Breast epithelium (tissue), 4 donors: ENCODE data around the gene MTMR1. TPM values are rescaled to one million over a fixed set of nuclear protein-coding genes. Genes with fewer than 3 reads are reported as not detected.

ENCODE experiments used
- DNase-seq, 2 donors: peaks; one replicate each; pipeline ENCODE4 v3.0.0-alpha.2; 2019; ENCODE audit warnings: low spot score in 2 of 2
- H3K27ac ChIP-seq, 2 donors: fragments of 200-600 bp; sonication (generic) in 1 of 2; one replicate each; pipeline ENCODE4 v1.5.1; 2016 to 2019; ENCODE audit warnings: mild to moderate bottlenecking in 1 of 2
- H3K27me3 ChIP-seq, 2 donors: fragments of 200-600 bp; sonication (generic) in 1 of 2; one replicate each; pipeline versions ENCODE4 v1.5.1 to v1.6.0; 2017 to 2019; ENCODE audit warnings: control low read depth in 1 of 2, mild to moderate bottlenecking in 1 of 2
- H3K36me3 ChIP-seq: fragments of 200-600 bp; one replicate; pipeline ENCODE4 v1.5.1; 2019
- H3K4me1 ChIP-seq, 2 donors: fragments of 200-600 bp; sonication (generic); one replicate each; pipeline ENCODE4 v1.5.1; 2016 to 2019; ENCODE audit warnings: control low read depth in 1 of 2
- H3K4me3 ChIP-seq, 3 donors: fragments of 200-600 bp; sonication (generic); 1 replicate in 2 of 3; 2 replicates in 1 of 3; pipeline ENCODE4 v1.5.1; 2016 to 2019; ENCODE audit warnings: mild to moderate bottlenecking in 3 of 3, moderate library complexity in 2 of 3
- H3K9me3 ChIP-seq, 2 donors: fragments of 200-600 bp; sonication (generic) in 1 of 2; one replicate each; pipeline ENCODE4 v1.5.1; 2016 to 2019; ENCODE audit warnings: control low read depth in 1 of 2
- CTCF ChIP-seq, 3 donors: fragments of 450-650 bp; IDR thresholded peaks; one replicate each; pipeline ENCODE4 v1.5.1; 2016 to 2017; ENCODE audit warnings: antibody characterized with exemption in 3 of 3, mild to moderate bottlenecking in 3 of 3, moderate library complexity in 3 of 3
- POLR2A ChIP-seq: fragments of 450-650 bp; IDR thresholded peaks from one replicate; pipeline ENCODE4 v1.6.1; 2016; ENCODE audit warnings: antibody characterized with exemption, mild to moderate bottlenecking, moderate library complexity
- POLR2AphosphoS5 ChIP-seq, 3 donors: sonication (generic); formaldehyde crosslinking; IDR thresholded peaks; one replicate each; pipeline ENCODE4 v1.6.1; 2017; ENCODE audit warnings: antibody characterized with exemption in 3 of 3
- intact Hi-C: fragments of 100-400 bp; cut with DNase I; formaldehyde crosslinking; loops from one replicate; pipeline ENCODE4 v1.15.1; 2023; ENCODE audit warnings: low total_unique reads
- total RNA-seq, 3 donors: library from RNA; depleted of rRNA; stranded (reverse); fragments of >200 nt; gene quantifications; one replicate each; pipeline ENCODE4 v1.1.0, GENCODE V29; 2016

Gene MTMR1
- total RNA-seq, 3 donors from 2014 or later = 13.6 to 35.6 (median 23.3) TPM

- peaks cover 0 to 3% of the 10 kb centered on the region in 2 donors for H3K4me1 ChIP-seq
- intact Hi-C loops = no loop called here
- peaks cover 0 to 9% of the 10 kb centered on the region in 2 donors for H3K9me3 ChIP-seq
- TF ChIP-seq POLR2AphosphoS5 (IDR thresholded peaks at IDR 0.05) (no peak), POLR2A (no peak), CTCF (IDR thresholded peaks at IDR 0.05) (no peak)
- H3K4me3 ChIP-seq = no peak overlapping the region
- no peak overlapping the region for H3K27ac ChIP-seq
- H3K36me3 ChIP-seq = no peaks in the 10 kb centered on the region
- DNase-seq = no peak
- H3K27me3 ChIP-seq = peaks cover 0 to 6% of the 10 kb centered on the region in 2 donors
Measured at GRCh38 chrX:150690126-150690525, 3.1 kb upstream of the MTMR1 start.

- Histone ChIP-seq H3K9me3 (peaks cover 0 to 9% of the 10 kb centered on the region in 2 donors), H3K36me3 (no peaks in the 10 kb centered on the region), H3K4me1 (peaks cover 0 to 6% of the 10 kb centered on the region in 2 donors), H3K27me3 (peaks cover 0 to 6% of the 10 kb centered on the region in 2 donors), H3K27ac (peak overlapping the region; percentile 90 to 99), H3K4me3 (peak overlapping the region; percentile 51 to 74 (median 58))
- no peak for DNase-seq
- TF ChIP-seq CTCF (IDR thresholded peaks at IDR 0.05) = no peak
- TF ChIP-seq POLR2A = no peak
- TF ChIP-seq POLR2AphosphoS5 (IDR thresholded peaks at IDR 0.05) = no peak
- intact Hi-C loops = no loop called here
Measured at GRCh38 chrX:150692296-150692695, 900 bp upstream of the MTMR1 start.

GRCh38 chrX:150693725-150694574, 754 bp downstream of the MTMR1 start:
- peak overlapping the region; percentile 90 to 99 for H3K27ac ChIP-seq
- peaks cover 0 to 6% of the 10 kb centered on the region in 2 donors for H3K4me1 ChIP-seq
- H3K27me3 ChIP-seq = peaks cover 0 to 6% of the 10 kb centered on the region in 2 donors
- intact Hi-C loops = no loop called here
- H3K36me3 ChIP-seq = no peaks in the 10 kb centered on the region
- peaks cover 0 to 9% of the 10 kb centered on the region in 2 donors for H3K9me3 ChIP-seq
- TF ChIP-seq CTCF (IDR thresholded peaks at IDR 0.05) (no peak), POLR2AphosphoS5 (IDR thresholded peaks at IDR 0.05) (peak in 1 of 3 donors; percentile 64)
- H3K4me3 ChIP-seq = peak overlapping the region; percentile 51 to 74 (median 58)
- DNase-seq = peak; percentile 52 to 87

GRCh38 chrX:150694738-150695410, 1.7 kb downstream of the MTMR1 start:
- no peak for DNase-seq
- no peaks in the 10 kb centered on the region for H3K36me3 ChIP-seq
- peaks cover 0 to 6% of the 10 kb centered on the region in 2 donors for H3K4me1 ChIP-seq
- peak overlapping the region; percentile 90 to 99 for H3K27ac ChIP-seq
- peak overlapping the region in 2 of 3 donors; percentile 58 to 74 for H3K4me3 ChIP-seq
- peaks cover 0 to 6% of the 10 kb centered on the region in 2 donors for H3K27me3 ChIP-seq
- TF ChIP-seq CTCF (IDR thresholded peaks at IDR 0.05) = no peak
- no peak for TF ChIP-seq POLR2A
- TF ChIP-seq POLR2AphosphoS5 (IDR thresholded peaks at IDR 0.05) = no peak
- H3K9me3 ChIP-seq = peaks cover 0 to 7% of the 10 kb centered on the region in 2 donors
- intact Hi-C loops = no loop called here

- Histone ChIP-seq H3K4me3 (no peak overlapping the region), H3K4me1 (peaks cover 0 to 6% of the 10 kb centered on the region in 2 donors), H3K36me3 (no peaks in the 10 kb centered on the region), H3K9me3 (no peaks in the 10 kb centered on the region), H3K27ac (peak overlapping the region; percentile 90 to 99), H3K27me3 (peaks cover 0 to 6% of the 10 kb centered on the region in 2 donors)
- no peak for DNase-seq
- no peak for TF ChIP-seq POLR2AphosphoS5 (IDR thresholded peaks at IDR 0.05)
- no peak for TF ChIP-seq POLR2A
- no peak for TF ChIP-seq CTCF (IDR thresholded peaks at IDR 0.05)
- intact Hi-C loops = no loop called here
Measured at GRCh38 chrX:150696331-150696730, 3.1 kb downstream of the MTMR1 start.
